HepG2 (cell line): ENCODE data around the gene EHD1. TPM values are rescaled to one million over a fixed set of nuclear protein-coding genes. Genes with fewer than 3 reads are reported as not detected.

Experiments
- ARNTL ChIP-seq: sonication (generic); formaldehyde crosslinking; IDR thresholded peaks from 2 replicates; pipeline ENCODE4 v1.4.0; 2020; ENCODE audit warnings: mild to moderate bottlenecking, missing genetic modification reagents
- CC2D1A ChIP-seq: sonication (generic); formaldehyde crosslinking; IDR thresholded peaks from 2 replicates; pipeline ENCODE4 v1.8.1; 2023; ENCODE audit warnings: mild to moderate bottlenecking, missing genetic modification reagents
- ESRRA ChIP-seq: sonication (generic); formaldehyde crosslinking; IDR thresholded peaks from 2 replicates; pipeline ENCODE4 v1.5.1; 2020; ENCODE audit warnings: mild to moderate bottlenecking, low read depth, missing genetic modification reagents
- GABPA ChIP-seq, 2 experiments: IDR thresholded peaks; 2 replicates each; pipeline ENCODE4 v1.6.1; 2011 to 2016; ENCODE audit warnings: low read depth in 2 of 2, low read length in 1 of 2, missing biosample characterization in 1 of 2, missing genetic modification characterization in 1 of 2
- MAZ ChIP-seq, 2 experiments: sonication (generic) in 1 of 2; formaldehyde crosslinking in 1 of 2; IDR thresholded peaks; 2 replicates each; pipeline versions ENCODE4 v1.5.0 to v1.6.1; 2012 to 2020; ENCODE audit warnings: low read depth in 2 of 2, mild to moderate bottlenecking in 2 of 2, borderline replicate concordance in 1 of 2, improper control_type of control experiment in 1 of 2, low read length in 1 of 2, missing genetic modification reagents in 1 of 2, moderate library complexity in 1 of 2
- MED13 ChIP-seq: sonication (generic); formaldehyde crosslinking; IDR thresholded peaks from 2 replicates; pipeline ENCODE4 v1.5.0; 2020; ENCODE audit warnings: missing genetic modification reagents
- NFKB2 ChIP-seq: sonication (generic); formaldehyde crosslinking; IDR thresholded peaks from 2 replicates; pipeline ENCODE4 v1.4.0; 2020; ENCODE audit warnings: missing genetic modification reagents, borderline replicate concordance
- PRDM4 ChIP-seq: sonication (generic); formaldehyde crosslinking; IDR thresholded peaks from 2 replicates; pipeline ENCODE4 v1.9.0; 2021; ENCODE audit warnings: missing genetic modification reagents, borderline replicate concordance
- RAD21 ChIP-seq: fragments of 450-650 bp; formaldehyde crosslinking; IDR thresholded peaks from 2 replicates; pipeline ENCODE4 v1.5.0; 2020; ENCODE audit warnings: mild to moderate bottlenecking
- RARA ChIP-seq: IDR thresholded peaks from 2 replicates; pipeline ENCODE4 v1.6.1; 2016; ENCODE audit warnings: missing genetic modification reagents, missing compliant biosample characterization
- RFX3 ChIP-seq: IDR thresholded peaks from 2 replicates; pipeline ENCODE4 v1.6.1; 2016; ENCODE audit warnings: missing biosample characterization, missing genetic modification reagents
- SATB2 ChIP-seq: sonication (generic); formaldehyde crosslinking; IDR thresholded peaks from 2 replicates; pipeline ENCODE4 v1.5.0; 2020; ENCODE audit warnings: missing genetic modification reagents
- SMYD3 ChIP-seq: sonication (generic); formaldehyde crosslinking; IDR thresholded peaks from 2 replicates; pipeline ENCODE4 v1.8.1; 2023; ENCODE audit warnings: mild to moderate bottlenecking, missing genetic modification reagents
- SP1 ChIP-seq, 2 experiments: fragments of 450-650 bp in 1 of 2; sonication (generic) in 1 of 2; formaldehyde crosslinking in 1 of 2; IDR thresholded peaks; 2 replicates each; pipeline versions ENCODE4 v1.4.0 to v1.6.1; 2016 to 2020; ENCODE audit warnings: missing genetic modification reagents in 1 of 2
- SRSF1 ChIP-seq: fragments of 200-400 bp; formaldehyde crosslinking; optimal IDR thresholded peaks from 2 replicates; pipeline ENCODE3; 2017; ENCODE audit warnings: mild to moderate bottlenecking, low read depth, low read length, moderate library complexity
- ZFP41 ChIP-seq: sonication (generic); formaldehyde crosslinking; IDR thresholded peaks from 2 replicates; pipeline ENCODE4 v1.4.0; 2020; ENCODE audit warnings: mild to moderate bottlenecking, missing genetic modification reagents, borderline replicate concordance
- ZFP91 ChIP-seq: sonication (generic); formaldehyde crosslinking; IDR thresholded peaks from 2 replicates; pipeline ENCODE4 v1.9.0; 2022; ENCODE audit warnings: missing genetic modification reagents, mild to moderate bottlenecking, borderline replicate concordance
- ZIK1 ChIP-seq: sonication (generic); formaldehyde crosslinking; IDR thresholded peaks from 2 replicates; pipeline ENCODE4 v1.5.0; 2020; ENCODE audit warnings: mild to moderate bottlenecking, low read depth, missing genetic modification reagents, borderline replicate concordance
- ZNF292 ChIP-seq: sonication (generic); formaldehyde crosslinking; IDR thresholded peaks from 2 replicates; pipeline ENCODE4 v1.8.1; 2022; ENCODE audit warnings: mild to moderate bottlenecking, low read depth, missing genetic modification reagents, borderline replicate concordance
- ZNF557 ChIP-seq: sonication (generic); formaldehyde crosslinking; IDR thresholded peaks from 2 replicates; pipeline ENCODE4 v1.4.0; 2020; ENCODE audit warnings: missing genetic modification reagents
- ZNF564 ChIP-seq: sonication (generic); formaldehyde crosslinking; IDR thresholded peaks from 2 replicates; pipeline ENCODE4 v1.8.1; 2023; ENCODE audit warnings: mild to moderate bottlenecking, missing genetic modification reagents
- ZNF660 ChIP-seq: sonication (generic); formaldehyde crosslinking; IDR thresholded peaks from 2 replicates; pipeline ENCODE4 v1.5.1; 2020; ENCODE audit warnings: mild to moderate bottlenecking, low read depth, missing genetic modification reagents, borderline replicate concordance
- ZSCAN5A ChIP-seq: sonication (generic); formaldehyde crosslinking; IDR thresholded peaks from 2 replicates; pipeline ENCODE4 v1.8.0; 2022; ENCODE audit warnings: mild to moderate bottlenecking, missing genetic modification reagents, borderline replicate concordance
- polyA plus RNA-seq, 8 experiments: library from polyadenylated mRNA; depleted of rRNA in 3 of 8; stranded (reverse) in 7 of 8; unstranded in 1 of 8; fragments of >200 nt; fragmentation: Illumina TruSeq in 4 of 8; extraction: Trizol in 4 of 8; gene quantifications; 2 replicates each; pipeline versions ENCODE4 v1.2.1 to v1.2.3, GENCODE V29; 2011 to 2016; ENCODE audit warnings: low read depth in 4 of 8, missing spikeins in 1 of 8, mixed read lengths in 1 of 8; ENCODE audit not compliant: insufficient read depth in 1 of 8
- total RNA-seq, 5 experiments: library from RNA; depleted of rRNA; stranded (reverse); fragments of >200 nt; fragmentation: Illumina TruSeq; extraction: Trizol; gene quantifications; 2 replicates each; pipeline ENCODE4 v1.2.3, GENCODE V29; 2016; ENCODE audit warnings: low read depth in 1 of 5

The EHD1 gene
- total and polyA plus RNA-seq, 2 of the 13 experiments (the other 11 are each of a cell fraction or from before 2014, with no cell fraction given): 23.6 to 26.6 TPM

- no peak for TF ChIP-seq PRDM4 (CRISPR knock-in tag)
- TF ChIP-seq ZFP41 (CRISPR knock-in tag): no peak
- TF ChIP-seq CC2D1A: no peak
- 0 out of 2 replicates have a peak, but pooled peaks have one; percentile 44 for TF ChIP-seq ZFP91 (CRISPR knock-in tag)
- TF ChIP-seq ZIK1 (CRISPR knock-in tag): 0 out of 2 replicates have a peak, but pooled peaks have one; percentile 13
- peak; percentile 16; the same call in 1 of the 2 replicates for TF ChIP-seq ESRRA
- peak; percentile 25; the same call in 1 of the 2 replicates for TF ChIP-seq ARNTL
- no peak for TF ChIP-seq SP1 (IDR thresholded peaks at IDR 0.05)
- TF ChIP-seq SP1 (CRISPR knock-in tag; IDR thresholded peaks at IDR 0.05): peak; percentile 5
- no peak for TF ChIP-seq ZNF557 (CRISPR knock-in tag)
- no peak for TF ChIP-seq RFX3
- TF ChIP-seq ZSCAN5A: no peak
- peak; percentile 25; the same call in 1 of the 2 replicates for TF ChIP-seq GABPA (IDR thresholded peaks at IDR 0.05; ENCODE audit: low read depth, low read length)
- peak; percentile 68 for TF ChIP-seq GABPA (CRISPR knock-in tag; IDR thresholded peaks at IDR 0.05; ENCODE audit: low read depth)
- 0 out of 2 replicates have a peak, but pooled peaks have one; percentile 14 for TF ChIP-seq RARA (CRISPR knock-in tag)
- TF ChIP-seq MAZ (IDR thresholded peaks at IDR 0.05; ENCODE audit: borderline replicate concordance, low read depth, low read length): no peak; the same call in 1 of the 2 replicates
- TF ChIP-seq MAZ (CRISPR knock-in tag; IDR thresholded peaks at IDR 0.05; ENCODE audit: low read depth): peak; percentile 41; the same call in 1 of the 2 replicates
- TF ChIP-seq ZNF292 (CRISPR knock-in tag): no peak
- no peak for TF ChIP-seq SATB2 (CRISPR knock-in tag)
- no peak for TF ChIP-seq ZNF660 (CRISPR knock-in tag)
- no peak for TF ChIP-seq NFKB2
- TF ChIP-seq RAD21 (CRISPR knock-in tag): peak; percentile 69; the same call in 1 of the 2 replicates
- TF ChIP-seq SRSF1: no peak
- no peak for TF ChIP-seq ZNF564
- TF ChIP-seq MED13 (CRISPR knock-in tag): no peak
- no peak for TF ChIP-seq SMYD3 (CRISPR knock-in tag)
Measured at GRCh38 chr11:64844330-64845128, 33.9 kb downstream of the EHD1 start, which contains the start of gene CDC42BPG (continued).
